H1 (cell line): Measurements from ENCODE around the gene CPT1A. TPM values are rescaled to one million over a fixed set of nuclear protein-coding genes. Genes with fewer than 3 reads are reported as not detected.

Source experiments
- CTCF ChIA-PET: fragments of 300-600 bp; sonication (Branson Sonifier 250); formaldehyde crosslinking; loops from one replicate; lab custom pipeline; 2021; ENCODE audit not compliant: partially characterized antibody; lab: Charles Lee
- POLR2A ChIA-PET: fragments of 300-600 bp; sonication (Branson Sonifier 250); formaldehyde crosslinking; loops from one replicate; lab custom pipeline; 2021; ENCODE audit warnings: inconsistent platforms; ENCODE audit not compliant: partially characterized antibody; lab: Charles Lee
- DNase-seq, 2 experiments: peaks; one replicate each; pipeline versions ENCODE4 v3.0.0 to v3.0.0-alpha.2; 2010 to 2022; ENCODE audit warnings: low spot score in 2 of 2, low read depth in 1 of 2, mixed read lengths in 1 of 2
- FAIRE-seq: peaks from 2 replicates; lab custom pipeline; 2011; peaks lifted over from hg19 to GRCh38; lab: Jason Lieb, UNC
- H2AFZ ChIP-seq: 2 replicates; pipeline ENCODE4 v1.8.1; 2012; ENCODE audit warnings: low read length, inconsistent platforms
- H2AK5ac ChIP-seq: 2 replicates; pipeline ENCODE4 v1.6.1; 2013; ENCODE audit warnings: low read depth, low read length
- H2BK120ac ChIP-seq: replicated peaks from 2 replicates; pipeline ENCODE3; 2013; ENCODE audit warnings: low read depth, low read length, inconsistent platforms
- H2BK12ac ChIP-seq: 2 replicates; pipeline ENCODE4 v1.6.1; 2013; ENCODE audit warnings: low read depth, low read length
- H2BK15ac ChIP-seq: 2 replicates; pipeline ENCODE4 v1.6.1; 2013; ENCODE audit warnings: low read length
- H2BK20ac ChIP-seq: 2 replicates; pipeline ENCODE4 v1.6.1; 2013; ENCODE audit warnings: low read length
- H2BK5ac ChIP-seq: 2 replicates; pipeline ENCODE4 v1.6.1; 2013; ENCODE audit warnings: low read depth, low read length
- H3K14ac ChIP-seq: 2 replicates; pipeline ENCODE4 v1.6.1; 2013; ENCODE audit warnings: inconsistent platforms; ENCODE audit not compliant: insufficient read length
- H3K18ac ChIP-seq: 2 replicates; pipeline ENCODE4 v1.6.1; 2013; ENCODE audit warnings: low read length; ENCODE audit errors: extremely low read depth
- H3K23ac ChIP-seq: 2 replicates; pipeline ENCODE4 v1.6.1; 2013; ENCODE audit warnings: inconsistent platforms; ENCODE audit not compliant: insufficient read length
- H3K23me2 ChIP-seq: 2 replicates; pipeline ENCODE4 v1.6.1; 2013; ENCODE audit warnings: low read depth, low read length
- H3K27ac ChIP-seq: 2 replicates; pipeline ENCODE4 v1.6.1; 2011; ENCODE audit warnings: low read depth, low read length, inconsistent platforms
- H3K27me3 ChIP-seq, 4 experiments: replicated peaks in 1 of 4; 1 replicate in 1 of 4; 2 replicates in 3 of 4; pipeline versions ENCODE4 v1.6.1 to v1.8.1; 2011 to 2013; ENCODE audit warnings: low read length in 3 of 4, mild to moderate bottlenecking in 3 of 4, inconsistent platforms in 2 of 4, mixed read lengths in 2 of 4, moderate library complexity in 1 of 4; ENCODE audit not compliant: control insufficient read depth in 3 of 4, insufficient read depth in 3 of 4; ENCODE audit errors: extremely low read depth in 1 of 4
- H3K36me3 ChIP-seq, 4 experiments: 2 replicates each; pipeline versions ENCODE4 v1.6.1 to v1.8.1; 2011 to 2013; ENCODE audit warnings: mild to moderate bottlenecking in 4 of 4, low read length in 3 of 4, moderate library complexity in 2 of 4, control low read depth in 1 of 4, inconsistent platforms in 1 of 4; ENCODE audit not compliant: insufficient read depth in 4 of 4, control insufficient read depth in 2 of 4
- H3K4ac ChIP-seq: replicated peaks from 2 replicates; pipeline ENCODE3; 2013; ENCODE audit warnings: low read length, low read depth, mixed read lengths, inconsistent platforms; ENCODE audit not compliant: insufficient read length
- H3K4me1 ChIP-seq, 4 experiments: replicated peaks in 1 of 4; 1 replicate in 1 of 4; 2 replicates in 3 of 4; pipeline versions ENCODE4 v1.6.1 to v1.8.1; 2011 to 2013; ENCODE audit warnings: low read length in 3 of 4, inconsistent platforms in 2 of 4, mixed read lengths in 1 of 4; ENCODE audit not compliant: insufficient read depth in 4 of 4, control insufficient read depth in 3 of 4
- H3K4me2 ChIP-seq, 2 experiments: 2 replicates each; pipeline versions ENCODE4 v1.6.1 to v1.8.1; 2011 to 2013; ENCODE audit warnings: low read depth in 2 of 2, low read length in 2 of 2, control low read depth in 1 of 2, inconsistent platforms in 1 of 2, mild to moderate bottlenecking in 1 of 2; ENCODE audit not compliant: insufficient read depth in 1 of 2
- H3K4me3 ChIP-seq, 4 experiments: fragments of 200-600, 300-600 bp in 1 of 4; sonication (generic), shearing (Covaris generic), sonication (Bioruptor Twin) in 1 of 4; 2 replicates each; pipeline versions ENCODE4 v1.5.1 to v1.8.1; 2011 to 2016; ENCODE audit warnings: low read length in 4 of 4, low read depth in 3 of 4, control low read depth in 2 of 4, inconsistent platforms in 2 of 4, mild to moderate bottlenecking in 2 of 4, mixed read lengths in 1 of 4, moderate library complexity in 1 of 4; ENCODE audit not compliant: insufficient read depth in 2 of 4; ENCODE audit errors: extremely low read depth in 1 of 4
- H3K56ac ChIP-seq: replicated peaks from 2 replicates; pipeline ENCODE3; 2013; ENCODE audit warnings: low read depth, mild to moderate bottlenecking, mixed read lengths, low read length, inconsistent platforms; ENCODE audit not compliant: insufficient read length
- H3K79me1 ChIP-seq: 2 replicates; pipeline ENCODE4 v1.6.1; 2013; ENCODE audit warnings: low read depth, low read length, control low read depth
- H3K79me2 ChIP-seq, 2 experiments: 2 replicates each; pipeline versions ENCODE4 v1.6.1 to v1.8.1; 2012 to 2013; ENCODE audit warnings: low read length in 2 of 2, mild to moderate bottlenecking in 2 of 2, inconsistent platforms in 1 of 2; ENCODE audit not compliant: insufficient read depth in 2 of 2, control insufficient read depth in 1 of 2
- H3K9ac ChIP-seq, 4 experiments: replicated peaks in 1 of 4; 1 replicate in 1 of 4; 2 replicates in 3 of 4; pipeline versions ENCODE4 v1.6.1 to v1.8.1; 2011 to 2013; ENCODE audit warnings: low read depth in 3 of 4, low read length in 3 of 4, control low read depth in 2 of 4, mild to moderate bottlenecking in 2 of 4, moderate library complexity in 2 of 4, inconsistent platforms in 1 of 4; ENCODE audit errors: extremely low read depth in 1 of 4
- H3K9me3 ChIP-seq, 2 experiments: 2 replicates each; pipeline versions ENCODE4 v1.6.1 to v1.8.1; 2012 to 2013; ENCODE audit warnings: mild to moderate bottlenecking in 2 of 2, moderate library complexity in 2 of 2, control low read depth in 1 of 2, inconsistent platforms in 1 of 2, low read depth in 1 of 2, low read length in 1 of 2, mixed read lengths in 1 of 2; ENCODE audit not compliant: insufficient read depth in 2 of 2
- H4K20me1 ChIP-seq, 2 experiments: replicated peaks in 1 of 2; 2 replicates each; pipeline versions ENCODE3 to v1.8.1; 2011 to 2013; ENCODE audit warnings: inconsistent platforms in 2 of 2, low read length in 2 of 2, mild to moderate bottlenecking in 1 of 2; ENCODE audit not compliant: insufficient read depth in 2 of 2, control insufficient read depth in 1 of 2
- H4K5ac ChIP-seq: 2 replicates; pipeline ENCODE4 v1.6.1; 2013; ENCODE audit warnings: low read length, low read depth, mixed read lengths, inconsistent platforms; ENCODE audit not compliant: insufficient read length
- H4K8ac ChIP-seq: 2 replicates; pipeline ENCODE4 v1.8.0; 2013; ENCODE audit warnings: mild to moderate bottlenecking, moderate library complexity, low read length, inconsistent platforms; ENCODE audit not compliant: insufficient read depth; ENCODE audit errors: extremely low read depth
- H4K91ac ChIP-seq: replicated peaks from 2 replicates; pipeline ENCODE3; 2013; ENCODE audit warnings: low read length, mixed read lengths, inconsistent platforms; ENCODE audit not compliant: insufficient read length
- CEBPB ChIP-seq: IDR thresholded peaks from 2 replicates; pipeline ENCODE4 v1.6.1; 2012; ENCODE audit warnings: low read depth, low read length
- CREB1 ChIP-seq: IDR thresholded peaks from 2 replicates; pipeline ENCODE4 v1.6.1; 2012; ENCODE audit warnings: inconsistent platforms
- EP300 ChIP-seq, 2 experiments: IDR thresholded peaks; 1 replicate in 1 of 2; 2 replicates in 1 of 2; pipeline ENCODE4 v1.6.1; 2011 to 2012; ENCODE audit warnings: low read depth in 2 of 2, low read length in 2 of 2, mild to moderate bottlenecking in 2 of 2, borderline replicate concordance in 1 of 2, inconsistent platforms in 1 of 2, moderate library complexity in 1 of 2
- GABPA ChIP-seq: IDR thresholded peaks from 2 replicates; pipeline ENCODE4 v1.6.1; 2011; ENCODE audit warnings: mild to moderate bottlenecking, low read length, moderate library complexity, borderline replicate concordance; ENCODE audit not compliant: insufficient read depth
- HDAC6 ChIP-seq: IDR thresholded peaks from one replicate; pipeline ENCODE4 v1.7.1; 2012; ENCODE audit warnings: low read depth, mild to moderate bottlenecking, inconsistent platforms, low read length, moderate library complexity
- MAFK ChIP-seq: IDR thresholded peaks from 2 replicates; pipeline ENCODE4 v1.6.1; 2012; ENCODE audit warnings: low read depth, mild to moderate bottlenecking, improper control_type of control experiment, low read length
- NRF1 ChIP-seq: IDR thresholded peaks from 2 replicates; pipeline ENCODE4 v1.6.1; 2011; ENCODE audit warnings: mild to moderate bottlenecking, low read depth, low read length, improper control_type of control experiment
- PHF8 ChIP-seq: fragments of 200-600 bp; sonication (generic); conservative IDR thresholded peaks from 2 replicates; pipeline ENCODE4 v1.7.1; 2012; ENCODE audit warnings: low read depth, mild to moderate bottlenecking, inconsistent platforms, low read length, moderate library complexity
- TCF12 ChIP-seq: IDR thresholded peaks from 2 replicates; pipeline ENCODE4 v1.6.1; 2011; ENCODE audit warnings: low read depth, mild to moderate bottlenecking, low read length
- WGBS, 2 experiments: shearing (Covaris generic) in 1 of 2; methylation state at CpG; one replicate each; pipeline versions ENCODE4 v1.1.6 to v1.1.7; 2013 to 2015; ENCODE audit warnings: low lambda C conversion rate in 2 of 2, mixed read lengths in 2 of 2, inconsistent platforms in 1 of 2, low coverage in 1 of 2, missing lambda C conversion rate in 1 of 2; ENCODE audit not compliant: insufficient replicate concordance in 2 of 2, insufficient coverage in 1 of 2, insufficient read length in 1 of 2; ENCODE audit errors: extremely low coverage in 1 of 2, missing lambda C conversion rate in 1 of 2; 5-methylcytosine and 5-hydroxymethylcytosine counted together
- polyA plus RNA-seq, 7 experiments: library from polyadenylated mRNA; depleted of rRNA in 3 of 7; stranded (reverse) in 5 of 7; unstranded in 2 of 7; fragments of >200 nt in 5 of 7; fragments of 200-250 nt in 2 of 7; gene quantifications; 1 replicate in 5 of 7; 2 replicates in 1 of 7; 4 replicates in 1 of 7; pipeline versions ENCODE4 v1.2.1 to v1.2.3, GENCODE V29; 2011 to 2013; ENCODE audit warnings: missing spikeins in 2 of 7, mixed read lengths in 2 of 7
- total RNA-seq: library from RNA; stranded (reverse); fragmentation: NEBNext Ultra II Directional; extraction: Animal tissue kit (Norgen Biotek cat#: 25700); gene quantifications from 2 replicates; pipeline ENCODE4 v1.2.1, GENCODE V29; 2021
- TF ChIP-seq, protein P1 (sequence below): IDR thresholded peaks from 2 replicates; pipeline ENCODE4 v1.6.1; 2012; ENCODE audit warnings: low read length, inconsistent platforms
- TF ChIP-seq, protein P2 (sequence below): IDR thresholded peaks from 2 replicates; pipeline ENCODE4 v1.6.1; 2011; ENCODE audit warnings: low read depth, mild to moderate bottlenecking, low read length; ENCODE audit not compliant: insufficient read depth

Gene CPT1A
- total and polyA plus RNA-seq, 2 of the 8 experiments (the other 6 are each of a cell fraction or from before 2014, with no cell fraction given) = 2.9 to 12.2 TPM

DNA sequence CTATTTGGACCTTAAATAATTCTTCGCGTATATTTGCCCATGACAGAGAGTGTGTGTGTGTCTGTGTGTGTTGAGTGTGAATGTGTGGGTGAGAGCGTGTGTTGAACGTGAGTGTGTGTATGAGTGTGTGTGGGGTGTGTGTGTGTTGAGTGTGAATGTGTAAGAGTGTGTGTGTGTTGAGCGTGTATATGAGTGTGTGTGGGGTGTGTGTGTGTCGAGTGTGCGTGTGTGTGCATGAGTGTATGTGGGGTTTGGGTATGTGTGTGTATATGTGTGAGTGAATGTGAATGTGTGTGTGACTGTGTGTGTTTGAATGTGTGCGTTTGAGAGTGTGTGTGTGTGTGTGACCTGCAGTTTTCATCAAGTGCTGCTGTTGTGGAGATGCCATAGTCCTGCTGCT is 130.6 kb downstream of the CPT1A start:
- Histone ChIP-seq H3K27ac (no peak overlapping the region), H2BK12ac (peak overlapping the region; percentile 95; the same call in 1 of the 2 replicates), H2AK5ac (peak overlapping the region; percentile 85; the same call in 1 of the 2 replicates), H4K5ac (no peak overlapping the region), H3K4me3 (no peak overlapping the region), H3K18ac (no peak overlapping the region), H3K14ac (no peak overlapping the region), H3K23ac (no peak overlapping the region), H3K9ac (no peak overlapping the region), H4K91ac (peak overlapping the region; percentile 79), H2BK20ac (0 out of 2 replicates have a peak overlapping the region, but pooled peaks have one; percentile 69), H3K27me3 (no peaks in the 10 kb centered on the region), H3K4me2 (no peak overlapping the region), H3K23me2 (peaks cover 4% of the 10 kb centered on the region; the same call in 1 of the 2 replicates), H2BK15ac (0 out of 2 replicates have a peak overlapping the region, but pooled peaks have one; percentile 93), H2BK120ac (no peak overlapping the region), H3K79me2 (no peaks in the 10 kb centered on the region), H3K4me1 (peaks cover 3 to 13% (median 8%) of the 10 kb centered on the region in 4 experiments; a peak in 6 of 7 replicates), H2BK5ac (peak overlapping the region; percentile 69; the same call in 1 of the 2 replicates), H3K9me3 (no peaks in the 10 kb centered on the region), H3K79me1 (no peaks in the 10 kb centered on the region), H3K36me3 (peaks cover 0 to 3% (median 0%) of the 10 kb centered on the region in 4 experiments; a peak in 1 of 8 replicates), H3K56ac (peak overlapping the region; percentile 89), H4K20me1 (peaks cover 0 to 3% of the 10 kb centered on the region in 2 experiments), H3K4ac (peak overlapping the region; percentile 57), H2AFZ (no peak overlapping the region), H4K8ac (no peak overlapping the region)
- 88 to 100% methylated on average over 5 to 8 of the region's 8 CpGs for WGBS, 2 experiments
- CTCF ChIA-PET = interaction anchor here (1.7 to 3.9 kb wide), 2 partner anchors 21 to 121 kb away, joined by 3 to 12 read pairs; no protein-coding TSS in a partner anchor
- TF ChIP-seq CREB1 (no peak), GABPA (no peak), HDAC6 (no peak), PHF8 (no peak), NRF1 (no peak), CEBPB (no peak), TCF12 (no peak), EP300 (IDR thresholded peaks at IDR 0.05; ENCODE audit: borderline replicate concordance in 1 of 2, low read depth in 2 of 2, low read length in 2 of 2) (no peak), MAFK (no peak)
- TF ChIP-seq, protein P1, sequence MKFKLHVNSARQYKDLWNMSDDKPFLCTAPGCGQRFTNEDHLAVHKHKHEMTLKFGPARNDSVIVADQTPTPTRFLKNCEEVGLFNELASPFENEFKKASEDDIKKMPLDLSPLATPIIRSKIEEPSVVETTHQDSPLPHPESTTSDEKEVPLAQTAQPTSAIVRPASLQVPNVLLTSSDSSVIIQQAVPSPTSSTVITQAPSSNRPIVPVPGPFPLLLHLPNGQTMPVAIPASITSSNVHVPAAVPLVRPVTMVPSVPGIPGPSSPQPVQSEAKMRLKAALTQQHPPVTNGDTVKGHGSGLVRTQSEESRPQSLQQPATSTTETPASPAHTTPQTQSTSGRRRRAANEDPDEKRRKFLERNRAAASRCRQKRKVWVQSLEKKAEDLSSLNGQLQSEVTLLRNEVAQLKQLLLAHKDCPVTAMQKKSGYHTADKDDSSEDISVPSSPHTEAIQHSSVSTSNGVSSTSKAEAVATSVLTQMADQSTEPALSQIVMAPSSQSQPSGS = no peak
- TF ChIP-seq, protein P2, sequence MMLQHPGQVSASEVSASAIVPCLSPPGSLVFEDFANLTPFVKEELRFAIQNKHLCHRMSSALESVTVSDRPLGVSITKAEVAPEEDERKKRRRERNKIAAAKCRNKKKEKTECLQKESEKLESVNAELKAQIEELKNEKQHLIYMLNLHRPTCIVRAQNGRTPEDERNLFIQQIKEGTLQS = no peak
- FAIRE-seq = no peak
- POLR2A ChIA-PET = interaction anchor here (1.7 kb wide), 2 partner anchors 27 to 39 kb away, joined by 3 read pairs; partner anchors contain the start of gene GAL
- DNase-seq = no peak
